Measurements from ENCODE around the gene LHPP.
A peak's percentile ranks its signal among the peaks of the same experiment; 100 is the strongest.
"Not testable (repeated sequence)": the region's sequence is repeated elsewhere in the genome, so short reads cannot be mapped to it uniquely, and the experiment has no call there.

Gene LHPP

GRCh38 chr10:124535731-124536495 lies 74.3 kb downstream of the LHPP start:
- DNase-seq = no peak

- DNase-seq = no peak
These were observed 75.0 kb downstream of the LHPP start for GRCh38 chr10:124536496-124537050.

- no peak for DNase-seq
These were observed 75.6 kb downstream of the LHPP start for GRCh38 chr10:124537166-124537725.

GRCh38 chr10:124537891-124538290 lies 76.3 kb downstream of the LHPP start:
- DNase-seq = no peak

GRCh38 chr10:124538706-124539105 lies 77.1 kb downstream of the LHPP start:
- no peak for DNase-seq

GRCh38 chr10:124539935-124540641 lies 78.5 kb downstream of the LHPP start:
- peak in 31 of 51 donors; percentile 11 to 77 (median 43) for DNase-seq

- DNase-seq = peak in 1 of 51 donors; percentile 26
These were observed 79.7 kb downstream of the LHPP start for GRCh38 chr10:124541076-124541903.

GRCh38 chr10:124542336-124542735 lies 80.7 kb downstream of the LHPP start:
- no peak for DNase-seq

GRCh38 chr10:124543146-124543545 lies 81.5 kb downstream of the LHPP start:
- no peak for DNase-seq

GRCh38 chr10:124543971-124544370 lies 82.3 kb downstream of the LHPP start:
- DNase-seq = no peak

GRCh38 chr10:124544711-124545110 lies 83.1 kb downstream of the LHPP start:
- peak in 4 of 51 donors; percentile 19 to 38 (median 24) for DNase-seq

GRCh38 chr10:124545351-124546054 lies 83.9 kb downstream of the LHPP start:
- DNase-seq = no peak

GRCh38 chr10:124546055-124546369 lies 84.4 kb downstream of the LHPP start:
- DNase-seq = peak in 2 of 51 donors; percentile 16 to 27

GRCh38 chr10:124546957-124547646 lies 85.5 kb downstream of the LHPP start:
- no peak for DNase-seq

GRCh38 chr10:124547647-124548168 lies 86.1 kb downstream of the LHPP start:
- DNase-seq = no peak

GRCh38 chr10:124549171-124549570 lies 87.5 kb downstream of the LHPP start:
- DNase-seq = not testable (repeated sequence)

- DNase-seq = no peak
These were observed 88.8 kb downstream of the LHPP start for GRCh38 chr10:124550293-124551034.

- DNase-seq = no peak
These were observed 89.5 kb downstream of the LHPP start for GRCh38 chr10:124551097-124551496.

- DNase-seq = no peak
These were observed 90.1 kb downstream of the LHPP start for GRCh38 chr10:124551755-124552154.

All from hypothalamus (tissue), 51 donors.